LHCN-M2 (cell line): Measurements from ENCODE around the gene CCDC169. TPM values are rescaled to one million over a fixed set of nuclear protein-coding genes. Genes with fewer than 3 reads are reported as not detected.

Source experiments
- DNase-seq: peaks from one replicate; pipeline ENCODE4 v3.0.0-alpha.2; 2012; ENCODE audit warnings: low read depth
- total RNA-seq: library from RNA; depleted of rRNA; stranded (reverse); fragments of >200 nt; gene quantifications from 2 replicates; pipeline ENCODE4 v1.2.3, GENCODE V29; 2014; rRNA removed

Gene CCDC169
- total RNA-seq, 1 experiment from 2014 or later, result 6.5 TPM

DNA sequence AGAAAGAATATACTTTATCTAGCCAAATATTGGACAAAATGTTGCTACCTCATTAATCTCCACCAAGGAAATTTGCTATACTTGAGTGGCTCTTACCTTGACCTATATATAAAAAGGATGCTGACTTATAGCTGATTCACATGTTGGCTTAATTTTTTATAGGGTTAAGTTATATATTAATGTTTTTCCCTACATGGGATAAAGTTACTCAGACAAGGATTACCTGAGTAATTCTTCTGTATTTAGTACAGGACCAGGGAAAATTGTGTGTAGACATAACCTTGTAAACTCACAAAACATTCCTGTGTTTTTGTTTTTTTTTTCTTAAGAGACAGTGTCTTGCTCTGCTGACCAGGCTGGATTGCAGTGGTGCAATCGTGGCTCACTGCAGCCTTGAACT, 52.6 kb downstream of the CCDC169 start:
- no peak for DNase-seq

DNA sequence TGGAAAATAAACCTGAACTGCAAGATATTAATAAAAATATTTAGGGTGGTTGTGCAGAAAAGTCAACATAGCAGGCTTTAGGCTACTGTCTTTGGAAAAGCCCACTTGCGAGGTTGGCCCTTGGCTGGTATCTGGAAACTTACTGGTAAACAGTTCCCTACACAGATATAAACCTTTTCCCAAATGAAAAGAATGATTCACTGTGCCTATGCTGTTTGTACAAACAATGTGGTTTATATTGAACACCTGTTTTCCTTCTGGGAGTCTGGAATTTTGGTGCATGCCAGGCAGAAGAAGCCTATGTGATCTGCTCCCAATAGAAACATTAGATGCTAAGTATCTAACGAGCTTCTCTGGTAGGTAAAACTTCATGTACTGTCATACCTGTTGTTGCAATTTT, 53.5 kb downstream of the CCDC169 start:
- peak; percentile 68 for DNase-seq

DNA sequence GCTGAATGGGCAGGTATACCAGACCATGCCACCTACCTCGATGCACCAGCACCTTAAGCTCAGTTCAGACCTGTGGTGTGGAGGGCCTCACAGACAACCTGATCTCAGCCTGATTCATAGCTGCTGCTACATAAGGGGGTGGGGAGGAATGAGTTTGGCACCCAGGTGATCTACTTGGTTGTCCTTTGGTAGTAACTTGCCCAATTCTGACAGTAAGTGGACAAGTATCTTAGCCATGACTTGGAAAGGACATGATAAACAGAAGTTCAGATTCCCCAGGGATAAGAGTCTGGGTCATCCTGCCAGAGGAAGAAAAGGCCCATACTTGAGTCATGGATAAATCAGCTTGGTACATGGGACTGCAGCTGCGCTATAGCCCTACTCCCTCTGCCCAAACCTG, 54.9 kb downstream of the CCDC169 start:
- no peak for DNase-seq

DNA sequence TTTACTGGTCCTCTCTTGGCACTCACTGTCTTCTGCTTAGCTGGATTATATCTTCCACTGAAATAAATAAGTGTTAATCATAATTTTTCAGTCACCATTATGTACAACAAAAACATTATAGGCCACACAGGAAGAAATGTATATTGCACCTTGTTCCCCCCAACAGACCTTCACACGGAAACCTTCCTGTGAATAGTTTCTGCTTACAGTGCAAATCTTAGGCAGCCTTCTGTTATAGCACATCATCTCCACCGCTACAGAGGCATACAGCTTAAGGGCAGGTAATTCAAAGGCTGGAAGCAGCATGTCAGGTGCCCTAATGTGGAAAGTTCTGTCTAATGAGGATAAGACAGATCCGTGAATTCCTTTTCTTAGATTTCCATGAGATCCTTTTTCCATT, 66.4 kb downstream of the CCDC169 start:
- DNase-seq, result no peak

DNA sequence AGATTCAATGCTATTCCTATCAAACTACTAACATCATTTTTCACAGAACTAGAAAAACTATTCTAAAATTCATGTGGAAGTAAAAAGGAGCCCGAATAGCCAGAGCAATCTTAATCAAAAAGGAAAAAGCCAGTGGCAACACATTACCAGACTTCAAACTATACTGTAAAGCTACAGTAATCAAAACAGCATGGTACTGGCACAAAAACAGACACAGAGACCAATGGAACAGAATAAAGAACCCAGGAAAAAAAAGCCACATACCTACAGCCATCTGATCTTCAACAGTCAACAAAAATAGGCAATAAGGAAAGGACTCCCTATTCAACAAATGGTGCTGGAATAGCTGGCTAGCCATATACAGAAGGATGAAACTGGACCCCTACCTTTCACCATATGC, 72.9 kb downstream of the CCDC169 start:
- no peak for DNase-seq

DNA sequence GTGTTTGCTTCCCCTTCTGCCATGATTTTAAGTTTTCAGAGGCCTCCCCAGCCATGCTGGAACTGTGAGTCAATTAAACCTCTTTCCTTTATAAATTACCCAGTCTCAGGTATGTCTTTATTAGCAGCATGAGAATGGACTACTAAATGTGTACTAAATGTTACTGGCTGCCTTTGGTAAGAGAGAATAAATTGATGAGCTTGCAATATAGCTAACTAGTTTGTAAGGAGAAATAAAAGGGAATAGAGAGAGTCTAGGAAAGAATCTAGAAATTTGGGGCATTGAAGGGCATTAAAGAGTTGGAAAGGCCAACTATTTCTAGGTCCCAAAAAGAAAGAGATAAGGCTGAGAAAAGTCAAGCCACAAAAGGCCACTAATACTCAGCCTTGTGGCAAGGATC, 77.7 kb downstream of the CCDC169 start:
- no peak for DNase-seq

DNA sequence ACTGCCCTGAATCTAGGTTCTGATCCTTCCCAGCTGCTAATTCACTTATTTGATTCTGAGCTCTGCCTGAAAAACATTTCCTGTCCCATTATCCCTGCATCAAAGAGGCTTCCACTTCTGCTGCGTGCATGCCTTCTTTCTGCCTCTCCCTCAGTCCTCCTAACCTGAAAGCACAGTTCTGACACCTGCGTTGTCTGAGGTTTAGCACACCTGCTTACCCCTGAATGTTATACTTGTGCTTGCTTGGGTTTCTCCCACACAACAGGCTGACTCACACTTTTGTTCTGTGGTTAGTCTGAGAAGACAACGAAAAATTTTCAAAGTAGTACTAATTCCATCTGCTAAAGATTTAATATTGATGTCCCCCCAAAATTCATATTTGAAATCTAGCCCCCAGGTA, 80.2 kb downstream of the CCDC169 start:
- DNase-seq, result peak; percentile 27

DNA sequence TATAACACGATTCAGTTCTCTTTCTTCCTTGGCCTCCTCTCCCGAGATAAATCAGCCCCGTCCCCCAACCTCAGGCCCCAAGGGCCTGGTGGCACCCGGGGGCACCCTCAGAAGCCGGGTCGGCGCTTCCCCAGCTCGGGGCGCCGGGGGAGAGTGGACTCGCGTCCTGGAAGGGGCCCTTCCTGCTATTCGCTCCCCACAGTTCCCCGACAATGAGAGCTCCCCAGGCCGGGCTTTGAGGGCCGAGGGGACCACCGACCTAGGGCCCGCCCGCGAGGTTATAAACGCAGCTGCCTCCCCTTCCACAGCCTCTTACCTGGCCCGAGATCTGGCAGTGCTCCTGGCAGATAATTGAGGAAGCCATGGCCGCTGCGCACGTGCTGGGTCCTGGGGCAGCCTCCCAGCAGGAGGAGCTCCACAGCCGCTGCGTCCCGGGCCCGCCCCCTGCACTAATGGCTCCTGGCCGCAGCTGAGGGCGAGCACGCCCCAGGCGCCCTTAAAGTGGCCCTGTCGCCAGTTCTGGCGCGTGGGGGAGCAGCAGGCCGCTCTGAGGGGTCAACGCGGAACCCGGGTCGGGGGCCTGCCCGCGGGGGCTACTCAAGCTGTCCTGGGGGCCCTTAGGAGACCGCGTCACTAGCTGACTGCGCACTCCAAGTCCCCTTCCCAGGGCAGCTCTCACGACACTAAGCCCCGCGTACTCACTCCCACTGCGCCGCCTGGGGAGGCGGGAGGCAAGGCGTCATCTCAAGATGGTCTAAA, 83.3 kb downstream of the CCDC169 start, which contains the start of gene SOHLH2:
Gene SOHLH2 (minus strand): TSS at position 394 of the 759 bp plus-strand sequence. CDS start 30 bp downstream, at position 364.
- no peak for DNase-seq

DNA sequence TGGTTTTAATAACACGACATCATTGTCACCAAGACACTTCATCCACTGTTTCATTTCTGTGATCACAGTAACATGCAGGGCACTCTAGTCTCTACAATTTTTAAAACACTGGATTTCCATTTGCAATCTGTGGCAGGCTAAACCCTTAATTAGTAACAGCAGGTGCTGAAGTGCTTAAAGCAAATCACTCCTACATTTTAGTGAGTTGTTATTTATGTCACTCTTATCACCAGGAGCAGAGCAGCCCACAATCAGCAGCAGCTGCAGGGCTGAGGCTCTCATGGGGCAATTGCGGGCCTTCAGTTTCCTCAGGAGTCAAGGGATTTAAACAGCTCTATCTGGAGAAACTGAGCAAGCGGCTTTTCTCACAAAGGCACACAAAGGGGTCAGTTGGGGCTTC, 84.8 kb downstream of the CCDC169 start:
- no peak for DNase-seq

DNA sequence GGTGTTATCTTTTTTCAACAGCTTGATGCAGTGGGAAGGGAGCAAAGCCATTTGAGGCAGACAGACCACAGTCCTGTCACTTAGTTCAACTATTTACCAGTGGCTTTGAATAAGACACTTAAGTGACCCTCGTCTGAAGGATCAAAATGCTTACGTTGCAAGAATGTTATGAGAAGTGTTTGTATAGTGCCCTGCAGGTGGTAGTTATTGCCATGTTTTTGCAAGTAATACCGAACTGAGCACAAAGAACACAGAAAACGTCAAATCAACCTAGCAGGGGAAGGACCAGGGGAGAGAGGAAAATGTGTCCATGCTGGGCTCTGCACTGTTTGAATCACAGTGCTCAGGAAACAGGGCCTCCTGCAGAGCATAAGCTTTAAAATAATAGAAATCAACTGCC, 86.0 kb downstream of the CCDC169 start:
- DNase-seq, result no peak

DNA sequence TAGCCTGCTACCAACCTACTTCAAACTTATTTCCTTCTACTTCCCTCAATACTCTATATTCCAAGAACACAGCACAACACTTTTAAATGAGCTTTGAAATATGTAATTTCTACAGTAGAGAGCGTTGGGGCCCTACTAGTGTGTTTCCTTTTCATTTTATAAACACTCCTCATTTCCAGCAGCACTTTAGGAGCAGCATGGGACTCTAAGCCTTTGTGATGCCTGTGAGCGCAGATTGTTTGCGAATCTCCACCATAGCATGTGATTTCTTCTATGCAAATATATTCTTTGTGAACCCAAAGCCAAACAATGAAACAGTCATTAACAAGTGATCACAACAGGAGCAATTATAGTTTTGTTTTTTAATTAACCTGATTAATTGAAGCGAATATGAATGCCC, 86.9 kb downstream of the CCDC169 start:
- no peak for DNase-seq

DNA sequence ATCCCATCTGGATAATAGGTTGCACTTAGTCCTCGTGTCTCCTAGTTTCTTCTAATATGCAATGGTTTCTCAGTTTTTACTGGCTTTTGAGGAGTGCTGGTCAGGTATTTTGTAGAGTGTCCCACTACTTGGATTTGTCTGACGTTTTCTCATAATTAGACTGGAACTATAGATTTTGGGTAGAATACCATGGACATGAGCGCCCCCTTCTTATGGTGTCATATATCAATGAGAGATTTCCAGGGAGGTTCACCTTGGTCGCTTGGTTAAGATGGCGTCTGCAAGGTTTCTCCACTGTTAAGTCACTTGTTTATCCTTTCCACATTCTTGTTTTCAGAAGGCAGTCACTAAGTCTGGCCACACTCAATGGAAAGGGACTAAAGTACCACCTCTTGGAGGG, 89.9 kb downstream of the CCDC169 start:
- no peak for DNase-seq

DNA sequence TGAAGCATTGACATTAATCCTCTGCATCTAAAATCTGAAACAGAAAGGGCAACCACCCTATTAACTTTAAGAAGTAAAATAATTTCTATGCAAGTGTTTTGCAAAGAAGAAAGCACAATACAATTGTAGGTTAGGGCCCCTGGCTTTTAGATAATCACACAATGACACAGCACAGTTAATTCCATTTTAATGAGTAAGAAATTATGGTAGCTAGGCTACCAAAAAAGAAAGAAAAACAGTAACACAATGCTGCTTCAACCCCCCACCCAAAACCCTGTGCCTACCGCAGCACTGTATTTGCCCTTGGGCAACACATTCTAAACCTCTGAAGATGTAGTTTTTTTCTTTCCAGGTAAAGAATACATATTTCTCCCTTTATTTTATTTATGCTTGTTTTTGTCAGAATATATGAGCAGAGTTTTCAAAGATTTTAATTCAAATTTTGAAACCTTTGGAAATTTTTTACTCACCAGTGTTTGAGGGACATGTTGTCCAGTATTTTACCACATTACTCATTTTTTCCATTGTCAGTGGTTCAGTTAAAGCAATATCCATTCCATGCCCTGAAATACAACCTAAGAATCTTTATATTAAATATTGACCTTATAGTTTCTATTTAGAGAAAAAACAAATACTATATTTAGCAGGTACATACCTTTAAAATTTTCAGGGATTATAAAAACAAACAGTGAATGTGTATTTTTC, 104.3 kb downstream of the CCDC169 start:
- DNase-seq, result peak; percentile 81

DNA sequence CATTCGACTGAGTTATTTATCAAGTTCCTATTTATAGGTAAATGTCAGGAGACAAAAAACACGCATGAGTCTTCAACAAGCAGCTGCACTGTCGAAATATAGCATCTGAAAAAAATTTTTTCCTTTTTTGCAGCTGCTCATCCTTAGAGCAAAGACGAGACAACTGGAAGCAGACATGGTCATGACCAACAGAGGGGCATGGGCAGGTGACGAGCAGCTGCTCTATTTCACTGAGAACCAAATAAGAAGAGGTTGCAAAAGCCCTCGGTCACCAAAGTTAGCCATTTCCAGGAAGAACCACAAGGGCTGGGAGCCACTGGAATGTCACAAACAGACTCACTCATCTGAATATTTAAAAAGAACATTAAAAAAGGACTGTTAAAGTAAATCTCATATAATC, 105.4 kb downstream of the CCDC169 start:
- peak; percentile 99 for DNase-seq

DNA sequence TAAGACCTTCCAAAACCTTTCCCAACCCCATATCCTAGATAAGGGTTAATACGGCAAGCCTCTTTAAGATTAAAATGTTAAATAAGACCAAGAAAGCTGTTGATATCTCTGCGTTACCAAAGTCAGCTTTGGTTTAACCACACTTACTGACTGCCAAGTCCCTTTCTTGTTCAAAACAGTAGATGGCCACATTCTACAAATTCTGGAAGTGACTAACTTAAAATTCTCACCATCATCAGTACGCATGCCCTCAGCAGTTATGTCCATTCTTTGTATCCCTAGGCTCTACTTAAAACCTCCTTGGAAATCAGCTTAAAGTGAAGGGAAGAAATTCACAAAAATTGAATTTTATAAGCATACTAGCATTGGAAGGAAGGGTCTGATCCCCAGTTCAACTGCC, 106.8 kb downstream of the CCDC169 start:
- DNase-seq, result peak; percentile 67

DNA sequence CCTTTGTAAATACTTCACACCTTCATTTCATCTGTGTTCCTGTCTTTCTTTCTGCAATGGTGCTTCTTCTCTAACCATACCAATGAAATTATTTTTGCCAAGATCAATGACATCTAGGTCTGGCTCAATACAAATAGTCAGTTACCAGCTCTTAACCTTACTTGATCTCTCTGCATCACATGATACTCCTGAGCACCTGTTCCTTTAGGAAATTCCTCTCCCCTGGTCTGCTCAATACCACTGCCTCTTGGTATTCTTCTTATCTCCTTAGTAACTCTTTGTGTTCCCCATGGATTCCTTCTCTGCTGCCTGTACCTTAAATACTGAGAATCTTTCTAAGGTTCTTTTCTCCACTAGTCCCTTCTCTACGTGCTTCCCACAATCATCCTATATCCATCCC, 109.2 kb downstream of the CCDC169 start:
- DNase-seq, result no peak

DNA sequence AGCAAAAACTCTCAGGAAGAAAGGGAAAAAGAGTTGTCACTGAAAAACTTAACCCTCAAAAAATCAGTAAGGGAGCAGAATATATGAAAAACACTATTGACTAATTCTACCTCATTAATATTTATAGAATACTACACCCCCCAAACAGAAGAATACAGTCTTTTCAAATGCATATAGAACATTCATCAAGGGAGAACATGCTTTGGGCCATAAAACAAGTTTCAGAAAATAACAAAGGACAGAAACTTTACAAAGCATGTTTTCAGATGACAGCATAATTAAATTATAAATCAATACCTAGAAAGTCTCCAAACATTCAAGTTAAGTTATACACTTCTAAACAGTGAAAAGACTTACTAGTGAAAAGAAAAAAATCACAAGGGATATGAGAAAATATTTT, 113.7 kb downstream of the CCDC169 start:
- DNase-seq, result no peak

Other genes starting within 250 kb of the CCDC169 start
- 1.9 and 3.1 TPM in 2 replicates for gene DCLK1, start 166.4 kb downstream of the CCDC169 start, total RNA-seq
- gene SOHLH2, start 83.3 kb downstream of the CCDC169 start, total RNA-seq, result 2.8 and 5.9 TPM in 2 replicates
- gene SPART, start 48.6 kb upstream of the CCDC169 start, total RNA-seq, result 107 and 117 TPM in 2 replicates
- gene CCNA1, start 134.7 kb upstream of the CCDC169 start, total RNA-seq, result 0.77 and 1.8 TPM in 2 replicates